GM18867 (cell line): ENCODE data around the gene ELF3.
A peak's percentile ranks its signal among the peaks of the same experiment; 100 is the strongest.
"Not testable (repeated sequence)": the region's sequence is repeated elsewhere in the genome, so short reads cannot be mapped to it uniquely, and the experiment has no call there.

ENCODE experiments used
- ATAC-seq: cut with Tn5 transposase; IDR thresholded peaks from one replicate; pipeline ENCODE4 v1.9.1; 2021; ENCODE audit warnings: mild to moderate bottlenecking, moderate library complexity; ENCODE audit not compliant: unreplicated experiment

ELF3 gene

GRCh38 chr1:202034149-202034682, 23.8 kb downstream of the ELF3 start:
- ATAC-seq = no peak

DNA sequence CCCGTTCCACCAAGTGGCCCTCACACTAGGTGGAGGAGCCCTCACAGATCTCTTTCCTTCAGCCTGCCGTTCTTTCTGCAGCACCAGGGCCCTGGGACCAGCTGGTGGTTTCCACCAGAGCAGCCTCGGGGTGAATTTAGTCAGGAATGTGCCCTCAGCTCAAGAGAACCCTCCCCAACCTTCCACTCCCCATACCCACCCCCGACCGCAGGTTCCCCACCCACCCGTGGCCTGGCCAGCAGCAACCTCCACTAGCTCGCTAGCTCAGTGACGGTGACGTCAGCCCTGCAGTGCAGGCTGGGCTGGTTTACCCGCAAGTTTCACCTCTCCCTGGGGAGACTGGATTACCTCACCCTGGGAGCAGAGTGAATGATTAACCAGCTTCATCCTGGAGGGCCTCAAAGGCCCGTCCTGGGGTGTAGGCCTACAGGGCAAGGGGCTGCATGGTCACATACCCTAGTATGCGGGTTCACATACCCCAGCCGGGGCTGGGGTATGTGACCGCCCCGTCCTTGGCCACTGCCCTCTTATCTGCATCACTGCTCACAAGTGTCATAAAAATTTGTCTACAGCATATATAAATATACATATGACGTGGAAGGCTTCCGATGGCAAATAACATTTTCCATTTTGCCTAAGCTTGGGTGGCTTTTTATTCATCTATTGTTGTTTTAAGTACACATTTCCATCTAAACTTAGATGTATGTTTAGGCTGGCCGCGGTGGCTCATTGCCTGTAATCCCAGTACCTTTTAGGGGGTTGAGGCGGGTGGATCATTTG, 24.5 kb downstream of the ELF3 start:
- ATAC-seq = peak; percentile 69

DNA sequence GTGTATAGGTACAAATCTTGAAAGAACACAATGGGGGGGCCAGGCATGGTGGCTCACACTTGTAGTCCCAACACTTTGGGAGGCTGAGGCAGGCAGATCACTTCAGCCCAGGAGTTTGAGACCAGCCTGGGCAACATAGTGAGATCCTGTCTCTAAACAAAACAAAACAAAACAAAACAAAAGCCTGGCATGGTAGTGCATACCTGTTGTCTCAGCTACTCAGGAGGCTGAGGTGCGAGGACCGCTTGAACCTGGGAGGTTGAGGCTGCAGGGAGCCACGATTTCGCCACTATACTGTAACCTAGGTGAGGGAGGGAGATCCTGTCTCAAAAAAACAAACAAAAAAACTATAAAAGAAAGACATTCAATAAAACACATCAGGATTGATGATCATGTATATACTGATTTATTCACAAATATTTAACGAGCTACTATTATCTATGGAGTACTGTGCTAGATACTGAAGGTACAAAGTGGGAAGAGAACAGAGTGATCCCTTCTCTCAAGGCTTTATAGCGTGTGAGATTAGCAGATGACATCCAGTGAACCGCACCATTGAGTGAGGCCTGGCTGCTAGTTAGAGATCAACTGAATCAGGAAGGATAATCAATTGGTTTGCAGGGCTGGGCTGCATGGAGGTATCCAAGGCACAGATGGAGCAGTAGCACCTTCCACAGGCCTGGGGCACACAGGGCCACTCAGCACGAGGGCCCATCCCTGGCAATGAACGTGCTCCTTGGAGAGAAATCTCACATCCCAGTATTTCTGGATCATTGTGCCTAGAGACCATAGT, 26.4 kb downstream of the ELF3 start:
- no peak for ATAC-seq

DNA sequence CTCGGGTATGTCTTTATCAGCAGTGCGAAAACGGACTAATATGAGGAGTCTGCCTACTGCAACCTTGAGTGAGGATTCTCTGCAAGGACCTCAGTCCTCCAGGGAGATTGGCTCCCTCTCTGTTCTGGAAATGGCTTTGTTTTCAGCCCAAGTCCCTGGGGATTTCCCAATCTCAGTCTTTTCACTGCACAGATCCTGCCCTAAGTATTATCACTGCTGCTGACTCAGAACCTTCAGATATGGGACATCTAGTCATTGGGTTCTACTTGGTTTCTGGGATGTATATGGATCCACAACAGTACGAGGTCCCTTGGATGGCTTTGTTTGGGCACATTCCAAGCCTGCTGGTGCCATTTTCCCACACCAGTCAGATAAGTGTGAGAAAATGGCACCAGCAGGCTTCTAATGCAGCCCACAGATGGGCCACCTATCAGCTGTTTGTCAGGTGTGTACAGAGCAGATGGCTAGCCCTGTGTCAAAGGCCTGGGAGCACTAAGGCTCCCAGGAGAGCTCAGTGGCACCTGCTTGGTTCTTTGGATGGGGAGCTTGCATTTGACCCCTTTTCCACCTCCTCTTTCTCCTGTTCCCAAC, 27.4 kb downstream of the ELF3 start:
- ATAC-seq = no peak

- peak; percentile 59 for ATAC-seq
These were observed 28.4 kb downstream of the ELF3 start for GRCh38 chr1:202038688-202039346.

GRCh38 chr1:202045705-202046104, 35.3 kb downstream of the ELF3 start:
- ATAC-seq = no peak

DNA sequence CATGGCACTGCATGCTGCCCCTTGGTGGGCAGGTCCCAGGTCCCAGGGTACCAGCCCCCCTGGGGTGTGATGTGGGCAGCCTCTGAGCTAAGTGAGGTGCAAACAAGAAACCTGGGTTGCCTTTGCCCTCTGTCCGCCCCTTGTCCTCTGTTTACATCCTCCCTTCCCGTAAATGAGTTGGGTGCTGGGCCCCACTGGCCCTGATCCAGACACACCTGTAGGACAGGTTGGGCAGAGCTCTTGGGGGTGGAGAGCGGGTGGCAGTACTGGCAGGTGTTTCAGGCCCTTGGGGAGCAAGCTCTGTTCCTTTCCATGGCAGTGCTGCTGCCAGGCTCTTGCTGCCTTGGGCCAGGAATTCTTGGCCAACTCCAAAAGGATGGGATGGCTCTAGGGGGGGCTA, 35.8 kb downstream of the ELF3 start:
- ATAC-seq = no peak

- ATAC-seq = no peak
These were observed 36.6 kb downstream of the ELF3 start for GRCh38 chr1:202046748-202047708.

DNA sequence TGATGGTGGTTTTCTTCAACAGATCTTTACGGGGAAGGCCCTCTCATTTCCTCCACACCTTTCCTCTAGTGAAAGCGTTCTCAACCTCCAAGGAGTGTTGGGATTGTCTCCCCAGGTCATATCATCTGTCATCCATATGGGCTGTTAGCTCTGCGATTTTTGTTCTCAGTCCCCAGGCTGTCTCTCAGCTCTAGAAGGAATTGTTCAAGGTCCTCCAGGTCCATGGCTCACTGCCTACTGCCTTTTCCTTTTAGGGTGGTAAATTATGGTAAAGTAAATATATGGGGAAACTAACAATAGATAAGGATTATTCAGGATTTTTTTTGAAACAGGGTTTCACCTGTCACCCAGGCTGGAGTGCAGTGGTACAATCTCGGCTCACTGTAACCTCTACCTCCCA, 37.6 kb downstream of the ELF3 start:
- ATAC-seq = no peak

GRCh38 chr1:202049129-202049528, 38.7 kb downstream of the ELF3 start:
- no peak for ATAC-seq

GRCh38 chr1:202054094-202054493, 43.7 kb downstream of the ELF3 start:
- ATAC-seq = no peak

GRCh38 chr1:202054673-202055072, 44.3 kb downstream of the ELF3 start:
- ATAC-seq = not testable (repeated sequence)

GRCh38 chr1:202056644-202057334, 46.4 kb downstream of the ELF3 start:
- ATAC-seq = no peak

DNA sequence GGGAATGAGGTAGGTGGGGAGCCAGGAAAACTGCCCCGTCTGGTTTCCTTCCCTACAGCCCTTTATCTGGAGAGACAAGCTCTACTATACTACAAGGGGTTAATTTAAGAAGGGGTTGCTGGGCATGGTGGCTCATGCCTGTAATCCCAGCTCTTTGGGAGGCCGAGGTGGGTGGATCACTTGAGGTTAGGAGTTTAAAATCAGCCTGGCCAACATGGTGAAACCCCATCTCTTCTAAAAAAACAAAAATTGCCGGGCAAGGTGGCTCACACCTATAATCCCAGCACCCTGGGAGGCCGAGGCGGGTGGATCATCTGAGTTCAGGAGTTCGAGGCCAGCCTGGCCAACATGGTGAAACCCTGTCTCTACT, 46.9 kb downstream of the ELF3 start:
- not testable (repeated sequence) for ATAC-seq

- no peak for ATAC-seq
These were observed 47.9 kb downstream of the ELF3 start for GRCh38 chr1:202058001-202058908.

GRCh38 chr1:202061055-202061454, 50.7 kb downstream of the ELF3 start:
- no peak for ATAC-seq

- not testable (repeated sequence) for ATAC-seq
These were observed 51.4 kb downstream of the ELF3 start for GRCh38 chr1:202061787-202062186.

GRCh38 chr1:202062636-202063035, 52.2 kb downstream of the ELF3 start:
- ATAC-seq = not testable (repeated sequence)
